HCT116 (cell line): ENCODE results near the gene NAV1. TPM values are rescaled to one million over a fixed set of nuclear protein-coding genes. Genes with fewer than 3 reads are reported as not detected.

Source experiments
- ATAC-seq: fragments of 200-7000 bp; cut with Tn5 transposase; 2 replicates; pipeline ENCODE4 v1.9.1; 2020; ENCODE audit warnings: mild to moderate bottlenecking, moderate library complexity
- BruUV-seq: library from RNA; stranded (reverse); fragments of 400-500 nt; replicated peaks from 2 replicates; lab custom pipeline; 2021; lab: Mats Ljungman, UMichigan
- CTCF ChIA-PET: fragments of 300-600 bp; sonication (Branson Sonifier 250); formaldehyde crosslinking; loops from one replicate; lab custom pipeline; 2021; ENCODE audit warnings: antibody characterized with exemption; lab: Charles Lee
- POLR2A ChIA-PET: fragments of 300-600, 350-600 bp; sonication (Branson Sonifier 250); formaldehyde crosslinking; loops from one replicate; lab custom pipeline; 2021; ENCODE audit warnings: antibody characterized with exemption; lab: Charles Lee
- RAD21 ChIA-PET, 2 experiments: fragments of 300-600 bp; sonication (Branson Sonifier 250); formaldehyde crosslinking; loops; one replicate each; lab custom pipeline; 2023; ENCODE audit warnings: low total read pairs in 2 of 2; ENCODE audit not compliant: uncharacterized antibody in 2 of 2, unreplicated experiment in 2 of 2, low non-redundant PET in 1 of 2; lab: Charles Lee
- DNase-seq: peaks from one replicate; pipeline ENCODE4 v3.0.0-alpha.2; 2010; ENCODE audit warnings: low read depth, low spot score
- H2AFZ ChIP-seq: fragments of 200-600 bp; shearing (Covaris generic), sonication (generic); 2 replicates; pipeline ENCODE4 v1.6.1; 2017; ENCODE audit warnings: low read depth, mixed run types, mixed read lengths, antibody characterized with exemption, low read length; ENCODE audit not compliant: poor library complexity, severe bottlenecking
- H3K27ac ChIP-seq: 2 replicates; pipeline ENCODE4 v1.5.1; 2012; ENCODE audit warnings: low read depth, low read length
- H3K27me3 ChIP-seq: fragments of 200-600 bp; sonication (generic); 2 replicates; pipeline ENCODE4 v1.6.1; 2016; ENCODE audit warnings: mixed run types, low read length, mixed read lengths; ENCODE audit not compliant: insufficient read depth
- H3K36me3 ChIP-seq, 2 experiments: fragments of 200-500 bp in 1 of 2; fragments of 200-600 bp in 1 of 2; sonication (Bioruptor generic) in 1 of 2; sonication (generic) in 1 of 2; 2 replicates each; pipeline versions ENCODE4 v1.5.1 to v1.6.1; 2014 to 2016; ENCODE audit warnings: low read length in 2 of 2, inconsistent platforms in 1 of 2, mixed read lengths in 1 of 2, mixed run types in 1 of 2; ENCODE audit not compliant: insufficient read depth in 2 of 2, control insufficient read depth in 1 of 2
- H3K4me1 ChIP-seq, 2 experiments: fragments of 200-600 bp in 1 of 2; sonication (generic) in 1 of 2; 2 replicates each; pipeline versions ENCODE4 v1.5.1 to v1.6.1; 2012 to 2017; ENCODE audit warnings: low read length in 2 of 2, inconsistent platforms in 1 of 2, mild to moderate bottlenecking in 1 of 2, mixed read lengths in 1 of 2, mixed run types in 1 of 2, moderate library complexity in 1 of 2; ENCODE audit not compliant: insufficient read depth in 2 of 2, control insufficient read depth in 1 of 2
- H3K4me2 ChIP-seq: fragments of 200-600 bp; sonication (generic); 2 replicates; pipeline ENCODE4 v1.6.1; 2017; ENCODE audit warnings: mixed run types, low read length, mixed read lengths
- H3K4me3 ChIP-seq, 2 experiments: fragments of 200-600 bp in 1 of 2; sonication (generic) in 1 of 2; replicated peaks in 1 of 2; 2 replicates each; pipeline ENCODE4 v1.5.1; 2011 to 2016; ENCODE audit warnings: low read length in 2 of 2, control low read depth in 1 of 2, low read depth in 1 of 2, mild to moderate bottlenecking in 1 of 2, mixed read lengths in 1 of 2, mixed run types in 1 of 2
- H3K79me2 ChIP-seq: fragments of 200-600 bp; sonication (generic); 2 replicates; pipeline ENCODE4 v1.6.1; 2017; ENCODE audit warnings: mild to moderate bottlenecking, mixed run types, low read length, moderate library complexity, mixed read lengths; ENCODE audit not compliant: insufficient read depth
- H3K9ac ChIP-seq: fragments of 200-600 bp; sonication (generic); 2 replicates; pipeline ENCODE4 v1.6.1; 2016; ENCODE audit warnings: low read length, mixed read lengths
- H3K9me2 ChIP-seq: fragments of 200-600 bp; sonication (generic), shearing (Covaris generic); 2 replicates; pipeline ENCODE4 v1.6.1; 2017; ENCODE audit warnings: mixed run types, mild to moderate bottlenecking, moderate library complexity; ENCODE audit not compliant: insufficient read depth
- H3K9me3 ChIP-seq, 2 experiments: fragments of 200-500 bp in 1 of 2; fragments of 200-600 bp in 1 of 2; sonication (Bioruptor generic) in 1 of 2; sonication (generic) in 1 of 2; 2 replicates each; pipeline ENCODE4 v1.6.1; 2014 to 2017; ENCODE audit warnings: low read length in 2 of 2, mixed read lengths in 2 of 2, inconsistent platforms in 1 of 2, low read depth in 1 of 2, mild to moderate bottlenecking in 1 of 2, mixed run types in 1 of 2, moderate library complexity in 1 of 2; ENCODE audit not compliant: control insufficient read depth in 1 of 2, insufficient read depth in 1 of 2
- H4K20me1 ChIP-seq: fragments of 200-600 bp; sonication (generic), shearing (Covaris generic); 2 replicates; pipeline ENCODE4 v1.6.1; 2017; ENCODE audit warnings: mixed run types, mild to moderate bottlenecking, moderate library complexity; ENCODE audit not compliant: insufficient read depth
- ATF3 ChIP-seq: IDR thresholded peaks from 2 replicates; pipeline ENCODE4 v1.6.1; 2012
- CBX3 ChIP-seq: IDR thresholded peaks from 2 replicates; pipeline ENCODE4 v1.6.1; 2012; ENCODE audit warnings: low read depth
- CEBPB ChIP-seq: IDR thresholded peaks from 2 replicates; pipeline ENCODE4 v1.6.1; 2012; ENCODE audit warnings: low read depth
- ELF1 ChIP-seq: IDR thresholded peaks from 2 replicates; pipeline ENCODE4 v1.6.1; 2012; ENCODE audit warnings: low read depth, borderline replicate concordance
- EZH2 ChIP-seq: fragments of 200-600 bp; sonication (generic); IDR thresholded peaks from 2 replicates; pipeline ENCODE4 v1.6.1; 2017; ENCODE audit warnings: antibody characterized with exemption, mixed run types
- EZH2phosphoT487 ChIP-seq: fragments of 200-600 bp; IDR thresholded peaks from 2 replicates; pipeline ENCODE4 v1.6.1; 2018; ENCODE audit warnings: antibody characterized with exemption, borderline replicate concordance
- FOSL1 ChIP-seq: IDR thresholded peaks from 2 replicates; pipeline ENCODE4 v1.6.1; 2012; ENCODE audit warnings: low read depth
- JUND ChIP-seq: IDR thresholded peaks from 2 replicates; pipeline ENCODE4 v1.6.1; 2012
- POLR2A ChIP-seq: IDR thresholded peaks from 2 replicates; pipeline ENCODE4 v1.7.0; 2011; ENCODE audit warnings: borderline replicate concordance; ENCODE audit not compliant: insufficient read depth, insufficient read length; ENCODE audit errors: extremely low read depth
- POLR2AphosphoS5 ChIP-seq: IDR thresholded peaks from 2 replicates; pipeline ENCODE4 v1.6.1; 2011; ENCODE audit warnings: mild to moderate bottlenecking, low read depth, low read length, moderate library complexity
- RAD21 ChIP-seq: IDR thresholded peaks from 2 replicates; pipeline ENCODE4 v1.6.1; 2012; ENCODE audit warnings: low read depth, mild to moderate bottlenecking
- SIN3A ChIP-seq: IDR thresholded peaks from 2 replicates; pipeline ENCODE4 v1.6.1; 2012; ENCODE audit warnings: low read depth
- SP1 ChIP-seq: IDR thresholded peaks from 2 replicates; pipeline ENCODE4 v1.6.1; 2012; ENCODE audit warnings: low read depth
- SRF ChIP-seq: IDR thresholded peaks from 2 replicates; pipeline ENCODE4 v1.6.1; 2012; ENCODE audit warnings: low read depth
- TCF7L2 ChIP-seq: IDR thresholded peaks from 2 replicates; pipeline ENCODE4 v1.7.0; 2011; ENCODE audit warnings: borderline replicate concordance, inconsistent platforms; ENCODE audit not compliant: insufficient read depth, insufficient read length; ENCODE audit errors: extremely low read depth
- YY1 ChIP-seq: IDR thresholded peaks from 2 replicates; pipeline ENCODE4 v1.6.1; 2011; ENCODE audit warnings: low read length, low read depth, moderate library complexity, mild to moderate bottlenecking; ENCODE audit not compliant: insufficient replicate concordance; ENCODE audit errors: extremely low read depth
- ZFX ChIP-seq: fragments of 450-650 bp; IDR thresholded peaks from 2 replicates; pipeline ENCODE4 v1.6.1; 2017
- ZNF274 ChIP-seq: fragments of 200-500 bp; sonication (Bioruptor generic); IDR thresholded peaks from 2 replicates; pipeline ENCODE4 v1.6.1; 2014; ENCODE audit warnings: mild to moderate bottlenecking, low read depth, low read length, inconsistent platforms
- intact Hi-C: fragments of 100-400 bp; cut with micrococcal nuclease; formaldehyde crosslinking; loops from 2 replicates; pipeline ENCODE4 v1.10.0; 2022
- total RNA-seq: library from RNA; stranded (reverse); gene quantifications from one replicate; pipeline ENCODE4 v1.2.1, GENCODE V29; 2021; ENCODE audit not compliant: unreplicated experiment
- TF ChIP-seq, protein P1 (sequence below): IDR thresholded peaks from 2 replicates; pipeline ENCODE4 v1.6.1; 2012
- TF ChIP-seq, protein P2 (sequence below): IDR thresholded peaks from 2 replicates; pipeline ENCODE4 v1.6.1; 2011; ENCODE audit warnings: mild to moderate bottlenecking, low read length, moderate library complexity; ENCODE audit not compliant: insufficient replicate concordance; ENCODE audit errors: extremely low read depth

Gene NAV1
- total RNA-seq, 1 experiment from 2014 or later, result 22.8 TPM

DNA sequence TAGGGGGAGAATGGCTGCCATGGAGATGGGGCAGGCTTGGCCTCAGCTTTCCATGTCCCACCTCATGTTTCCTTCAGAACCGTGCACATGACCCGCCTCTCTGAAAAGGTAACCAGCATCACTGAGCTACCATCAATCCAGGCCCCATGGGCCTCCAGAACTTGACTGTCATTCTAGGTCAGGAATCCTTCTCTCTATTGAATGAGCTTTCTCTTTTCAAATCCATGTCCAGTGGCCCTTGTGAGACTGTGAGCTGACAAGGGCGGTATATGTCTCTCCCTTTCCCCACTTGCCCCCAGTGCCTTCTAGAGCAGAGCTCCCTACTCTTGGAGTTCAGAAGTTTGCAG lies 36.4 kb upstream of the NAV1 start:
- ATAC-seq, result no peak
- intact Hi-C loops, result no loop called here
- Histone ChIP-seq H3K4me2 (no peak overlapping the region), H3K9ac (no peak overlapping the region), H4K20me1 (no peaks in the 10 kb centered on the region), H2AFZ (no peak overlapping the region), H3K9me3 (no peaks in the 10 kb centered on the region), H3K4me1 (peaks cover 6 to 20% of the 10 kb centered on the region in 2 experiments), H3K27ac (no peak overlapping the region), H3K79me2 (peaks cover 6% of the 10 kb centered on the region; the same call in 1 of the 2 replicates), H3K4me3 (no peak overlapping the region)
- POLR2A ChIA-PET, result no interaction called here
- no peak for DNase-seq
- no TSS peak for BruUV-seq
- TF ChIP-seq ATF3 (no peak), FOSL1 (no peak), POLR2A (no peak), SIN3A (no peak), EZH2 (no peak), ELF1 (no peak), EZH2phosphoT487 (no peak), ZFX (no peak), SRF (no peak), CEBPB (no peak), RAD21 (no peak), ZNF274 (no peak), TCF7L2 (no peak), JUND (no peak), YY1 (no peak), POLR2AphosphoS5 (no peak), CBX3 (no peak), SP1 (no peak)
- TF ChIP-seq, protein P1, sequence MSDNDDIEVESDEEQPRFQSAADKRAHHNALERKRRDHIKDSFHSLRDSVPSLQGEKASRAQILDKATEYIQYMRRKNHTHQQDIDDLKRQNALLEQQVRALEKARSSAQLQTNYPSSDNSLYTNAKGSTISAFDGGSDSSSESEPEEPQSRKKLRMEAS, result no peak
- TF ChIP-seq, protein P2, sequence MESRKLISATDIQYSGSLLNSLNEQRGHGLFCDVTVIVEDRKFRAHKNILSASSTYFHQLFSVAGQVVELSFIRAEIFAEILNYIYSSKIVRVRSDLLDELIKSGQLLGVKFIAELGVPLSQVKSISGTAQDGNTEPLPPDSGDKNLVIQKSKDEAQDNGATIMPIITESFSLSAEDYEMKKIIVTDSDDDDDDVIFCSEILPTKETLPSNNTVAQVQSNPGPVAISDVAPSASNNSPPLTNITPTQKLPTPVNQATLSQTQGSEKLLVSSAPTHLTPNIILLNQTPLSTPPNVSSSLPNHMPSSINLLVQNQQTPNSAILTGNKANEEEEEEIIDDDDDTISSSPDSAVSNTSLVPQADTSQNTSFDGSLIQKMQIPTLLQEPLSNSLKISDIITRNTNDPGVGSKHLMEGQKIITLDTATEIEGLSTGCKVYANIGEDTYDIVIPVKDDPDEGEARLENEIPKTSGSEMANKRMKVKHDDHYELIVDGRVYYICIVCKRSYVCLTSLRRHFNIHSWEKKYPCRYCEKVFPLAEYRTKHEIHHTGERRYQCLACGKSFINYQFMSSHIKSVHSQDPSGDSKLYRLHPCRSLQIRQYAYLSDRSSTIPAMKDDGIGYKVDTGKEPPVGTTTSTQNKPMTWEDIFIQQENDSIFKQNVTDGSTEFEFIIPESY, result no peak
- TF ChIP-seq, all 23 proteins: peak for 0
- Histone ChIP-seq H3K36me3 (no peaks in the 10 kb centered on the region), H3K9me2 (no peaks in the 10 kb centered on the region), H3K27me3 (no peaks in the 10 kb centered on the region)
- CTCF ChIA-PET, result interaction anchor here (1.9 to 3.3 kb wide), 3 partner anchors 10 to 21 kb away, joined by 6 to 23 read pairs (median 14); no protein-coding TSS in a partner anchor
- RAD21 ChIA-PET, result no interaction called here
